Neural progenitor cell (in vitro differentiated cells): ENCODE data around the gene PYCARD. TPM values are rescaled to one million over a fixed set of nuclear protein-coding genes. Genes with fewer than 3 reads are reported as not detected.

ENCODE experiments used
- DNase-seq: peaks from one replicate; pipeline ENCODE4 v3.0.0-alpha.2; 2016; ENCODE audit warnings: low spot score
- H2AFZ ChIP-seq: fragments of 200-600 bp; sonication (generic); replicated peaks from 2 replicates; pipeline ENCODE4 v1.6.1; 2016; ENCODE audit warnings: antibody characterized with exemption
- H3F3A ChIP-seq: fragments of 200-600 bp; sonication (generic); 2 replicates; pipeline ENCODE4 v1.6.1; 2016; ENCODE audit warnings: antibody characterized with exemption, low read depth
- H3K27ac ChIP-seq: fragments of 200-600 bp; sonication (generic); 2 replicates; pipeline ENCODE4 v1.5.1; 2016; ENCODE audit warnings: mild to moderate bottlenecking
- H3K27me3 ChIP-seq: fragments of 200-600 bp; sonication (generic); 2 replicates; pipeline ENCODE4 v1.6.1; 2016; ENCODE audit warnings: mild to moderate bottlenecking, moderate library complexity
- H3K36me3 ChIP-seq: fragments of 200-600 bp; sonication (generic); 2 replicates; pipeline ENCODE4 v1.5.1; 2016
- H3K4me1 ChIP-seq: fragments of 200-600 bp; sonication (generic); 2 replicates; pipeline ENCODE4 v1.6.1; 2016; ENCODE audit warnings: mixed run types
- H3K4me2 ChIP-seq: fragments of 200-600 bp; sonication (generic); 2 replicates; pipeline ENCODE4 v1.6.1; 2016
- H3K4me3 ChIP-seq: fragments of 200-600 bp; sonication (generic); 2 replicates; pipeline ENCODE4 v1.5.1; 2016
- H3K79me2 ChIP-seq: fragments of 200-600 bp; sonication (generic); 2 replicates; pipeline ENCODE4 v1.6.1; 2016; ENCODE audit warnings: low read depth
- H3K9ac ChIP-seq: fragments of 200-600 bp; sonication (generic); 2 replicates; pipeline ENCODE4 v1.6.1; 2016
- H3K9me3 ChIP-seq: fragments of 200-600 bp; sonication (generic); 2 replicates; pipeline ENCODE4 v1.5.1; 2016; ENCODE audit warnings: low read depth
- H4K20me1 ChIP-seq: fragments of 200-600 bp; sonication (generic); 2 replicates; pipeline ENCODE4 v1.6.1; 2016; ENCODE audit warnings: low read depth
- H3K27ac Mint-ChIP-seq: 3 replicates; pipeline ENCODE4 v1.8.0; 2021; ENCODE audit warnings: mixed read lengths
- H3K27me3 Mint-ChIP-seq: 2 replicates; pipeline ENCODE4 v1.8.0; 2022; ENCODE audit warnings: low read depth, mild to moderate bottlenecking, inconsistent platforms, moderate library complexity, mixed read lengths; ENCODE audit not compliant: insufficient read depth
- H3K36me3 Mint-ChIP-seq: 3 replicates; pipeline ENCODE4 v1.8.0; 2021; ENCODE audit warnings: mixed read lengths
- H3K4me1 Mint-ChIP-seq: 3 replicates; pipeline ENCODE4 v1.8.0; 2021; ENCODE audit warnings: mixed read lengths
- H3K4me3 Mint-ChIP-seq: 3 replicates; pipeline ENCODE4 v1.8.0; 2021; ENCODE audit warnings: mild to moderate bottlenecking, moderate library complexity, mixed read lengths
- H3K9me3 Mint-ChIP-seq: 3 replicates; pipeline ENCODE4 v1.8.0; 2020; ENCODE audit warnings: mixed read lengths
- EZH2 ChIP-seq: fragments of 200-600 bp; sonication (generic); IDR thresholded peaks from 2 replicates; pipeline ENCODE4 v1.6.1; 2017; ENCODE audit warnings: antibody characterized with exemption, mild to moderate bottlenecking, moderate library complexity
- EZH2phosphoT487 ChIP-seq: fragments of 200-600 bp; sonication (generic); IDR thresholded peaks from 2 replicates; pipeline ENCODE4 v1.6.1; 2017; ENCODE audit warnings: antibody characterized with exemption
- total RNA-seq: library from RNA; depleted of rRNA; stranded (reverse); fragments of >200 nt; gene quantifications from 2 replicates; pipeline ENCODE4 v1.2.3, GENCODE V29; 2015; ENCODE audit warnings: low replicate concordance
- TF ChIP-seq, protein P1 (sequence below): fragments of 200-600 bp; sonication (generic); IDR thresholded peaks from 2 replicates; pipeline ENCODE4 v1.5.1; 2017; ENCODE audit warnings: antibody characterized with exemption, mild to moderate bottlenecking

Gene PYCARD
- total RNA-seq: 0.81 TPM in 1 of 2 replicates, not detected in the other

- Mint-ChIP-seq H3K9me3 (no peaks in the 10 kb centered on the region), H3K4me3 (no peak within 1 kb of the TSS), H3K36me3 (peaks cover 17% of the 10 kb centered on the region), H3K27ac (no peak within 1 kb of the TSS), H3K27me3 (peaks cover 33% of the 10 kb centered on the region), H3K4me1 (no peaks in the 10 kb centered on the region)
- Histone ChIP-seq H3K9ac (no peak within 1 kb of the TSS), H3K9me3 (no peaks in the 10 kb centered on the region), H3K36me3 (no peaks in the 10 kb centered on the region), H2AFZ (peak within 1 kb of the TSS; percentile 71), H3K27me3 (peaks cover 66% of the 10 kb centered on the region), H3K4me1 (no peaks in the 10 kb centered on the region), H3K27ac (no peak within 1 kb of the TSS), H3K79me2 (no peaks in the 10 kb centered on the region), H3F3A (peaks cover 39% of the 10 kb centered on the region), H3K4me3 (peak within 1 kb of the TSS; percentile 53), H3K4me2 (peak within 1 kb of the TSS; percentile 96), H4K20me1 (peaks cover 58% of the 10 kb centered on the region)
- TF ChIP-seq EZH2phosphoT487 (peak; percentile 89), EZH2 (peak; percentile 92)
- TF ChIP-seq, protein P1, sequence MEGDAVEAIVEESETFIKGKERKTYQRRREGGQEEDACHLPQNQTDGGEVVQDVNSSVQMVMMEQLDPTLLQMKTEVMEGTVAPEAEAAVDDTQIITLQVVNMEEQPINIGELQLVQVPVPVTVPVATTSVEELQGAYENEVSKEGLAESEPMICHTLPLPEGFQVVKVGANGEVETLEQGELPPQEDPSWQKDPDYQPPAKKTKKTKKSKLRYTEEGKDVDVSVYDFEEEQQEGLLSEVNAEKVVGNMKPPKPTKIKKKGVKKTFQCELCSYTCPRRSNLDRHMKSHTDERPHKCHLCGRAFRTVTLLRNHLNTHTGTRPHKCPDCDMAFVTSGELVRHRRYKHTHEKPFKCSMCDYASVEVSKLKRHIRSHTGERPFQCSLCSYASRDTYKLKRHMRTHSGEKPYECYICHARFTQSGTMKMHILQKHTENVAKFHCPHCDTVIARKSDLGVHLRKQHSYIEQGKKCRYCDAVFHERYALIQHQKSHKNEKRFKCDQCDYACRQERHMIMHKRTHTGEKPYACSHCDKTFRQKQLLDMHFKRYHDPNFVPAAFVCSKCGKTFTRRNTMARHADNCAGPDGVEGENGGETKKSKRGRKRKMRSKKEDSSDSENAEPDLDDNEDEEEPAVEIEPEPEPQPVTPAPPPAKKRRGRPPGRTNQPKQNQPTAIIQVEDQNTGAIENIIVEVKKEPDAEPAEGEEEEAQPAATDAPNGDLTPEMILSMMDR: no peak
- peak; percentile 49 for DNase-seq
Measured at GRCh38 chr16:31202414-31203375, at the start of gene PYCARD. Gene PYCARD, minus strand, starts transcription at chr16:31202760. Its CDS starts 70 bp downstream, at chr16:31202690.

- Histone ChIP-seq H3K9ac (no peak overlapping the region), H3K4me1 (no peaks in the 10 kb centered on the region), H3K4me2 (no peak overlapping the region), H3K4me3 (no peak overlapping the region), H3K79me2 (no peaks in the 10 kb centered on the region), H2AFZ (no peak overlapping the region), H4K20me1 (no peaks in the 10 kb centered on the region), H3K27me3 (no peaks in the 10 kb centered on the region), H3K36me3 (no peaks in the 10 kb centered on the region), H3K9me3 (no peaks in the 10 kb centered on the region), H3F3A (no peaks in the 10 kb centered on the region), H3K27ac (no peak overlapping the region)
- no peak for DNase-seq
- H3K9me3 Mint-ChIP-seq: no peaks in the 10 kb centered on the region
- H3K27me3 Mint-ChIP-seq: peaks cover 13% of the 10 kb centered on the region
- H3K36me3 Mint-ChIP-seq: no peaks in the 10 kb centered on the region
- H3K4me1 Mint-ChIP-seq: no peaks in the 10 kb centered on the region
- no peak overlapping the region for H3K27ac Mint-ChIP-seq
- TF ChIP-seq, protein P1: no peak
- no peak for TF ChIP-seq EZH2phosphoT487
- TF ChIP-seq EZH2: no peak
- no peak overlapping the region for H3K4me3 Mint-ChIP-seq
Measured at GRCh38 chr16:31251435-31251834, 48.9 kb upstream of the PYCARD start.

- no peak overlapping the region for H3K4me3 ChIP-seq
- Mint-ChIP-seq H3K36me3 (no peaks in the 10 kb centered on the region), H3K27me3 (peaks cover 13% of the 10 kb centered on the region), H3K9me3 (no peaks in the 10 kb centered on the region), H3K27ac (no peak overlapping the region), H3K4me3 (no peak overlapping the region), H3K4me1 (peaks cover 2% of the 10 kb centered on the region)
- H3K4me1 ChIP-seq: no peaks in the 10 kb centered on the region
- no peaks in the 10 kb centered on the region for H3K9me3 ChIP-seq
- no peak for TF ChIP-seq EZH2phosphoT487
- no peak overlapping the region for H3K4me2 ChIP-seq
- H3K27me3 ChIP-seq: no peaks in the 10 kb centered on the region
- H3K79me2 ChIP-seq: no peaks in the 10 kb centered on the region
- H3K27ac ChIP-seq: no peak overlapping the region
- H2AFZ ChIP-seq: no peak overlapping the region
- H3K9ac ChIP-seq: no peak overlapping the region
- no peak for DNase-seq
- no peaks in the 10 kb centered on the region for H3K36me3 ChIP-seq
- H3F3A ChIP-seq: no peaks in the 10 kb centered on the region
- H4K20me1 ChIP-seq: no peaks in the 10 kb centered on the region
Measured at GRCh38 chr16:31250782-31251384, 48.3 kb upstream of the PYCARD start.
